AG10803 (cell line): Measurements from ENCODE around the gene TLR10.

ENCODE experiments used
- DNase-seq: peaks from one replicate; pipeline ENCODE4 v3.0.0; 2010; ENCODE audit warnings: low read depth
- H3K4me3 ChIP-seq: 2 replicates; pipeline ENCODE4 v1.5.1; 2011; ENCODE audit warnings: mild to moderate bottlenecking, low read length, control low read depth
- CTCF ChIP-seq: conservative IDR thresholded peaks from 2 replicates; pipeline ENCODE4 v1.5.1; 2011; ENCODE audit warnings: mild to moderate bottlenecking, low read length, control low read depth, inconsistent platforms

The TLR10 gene

GRCh38 chr4:38805530-38806145 lies 22.8 kb upstream of the TLR10 start:
- no peak for DNase-seq
- TF ChIP-seq CTCF: no peak

GRCh38 chr4:38804654-38805295 lies 22.0 kb upstream of the TLR10 start, which contains the start of gene TLR1:
Gene TLR1, minus strand, starts transcription at chr4:38804791. Its CDS starts 5,960 bp downstream, at chr4:38798831.
- TF ChIP-seq CTCF: peak; percentile 61
- H3K4me3 ChIP-seq: no peak within 1 kb of the TSS
- DNase-seq: peak; percentile 68

More at GRCh38 chr4:38805530-38806145, 22.8 kb upstream of the TLR10 start:
- H3K4me3 ChIP-seq: no peak overlapping the region

- TF ChIP-seq CTCF: no peak
- no peak overlapping the region for H3K4me3 ChIP-seq
- DNase-seq: peak; percentile 31
These were observed 21.3 kb upstream of the TLR10 start for GRCh38 chr4:38803833-38804653.

GRCh38 chr4:38802561-38803355 lies 20.0 kb upstream of the TLR10 start:
- DNase-seq: no peak
- no peak overlapping the region for H3K4me3 ChIP-seq
- no peak for TF ChIP-seq CTCF

- DNase-seq: no peak
- no peak for TF ChIP-seq CTCF
- no peak overlapping the region for H3K4me3 ChIP-seq
These were observed 18.2 kb upstream of the TLR10 start for GRCh38 chr4:38800961-38801450.

GRCh38 chr4:38800366-38800765 lies 17.6 kb upstream of the TLR10 start:
- no peak overlapping the region for H3K4me3 ChIP-seq
- no peak for TF ChIP-seq CTCF
- no peak for DNase-seq
